GM19395 (cell line): Measurements from ENCODE around the gene PRKCI.
"Not testable (repeated sequence)": the region's sequence is repeated elsewhere in the genome, so short reads cannot be mapped to it uniquely, and the experiment has no call there.

Source experiments
- ATAC-seq: cut with Tn5 transposase; IDR thresholded peaks from one replicate; pipeline ENCODE4 v1.9.1; 2021; ENCODE audit warnings: mild to moderate bottlenecking, moderate library complexity; ENCODE audit not compliant: unreplicated experiment

Gene PRKCI

DNA sequence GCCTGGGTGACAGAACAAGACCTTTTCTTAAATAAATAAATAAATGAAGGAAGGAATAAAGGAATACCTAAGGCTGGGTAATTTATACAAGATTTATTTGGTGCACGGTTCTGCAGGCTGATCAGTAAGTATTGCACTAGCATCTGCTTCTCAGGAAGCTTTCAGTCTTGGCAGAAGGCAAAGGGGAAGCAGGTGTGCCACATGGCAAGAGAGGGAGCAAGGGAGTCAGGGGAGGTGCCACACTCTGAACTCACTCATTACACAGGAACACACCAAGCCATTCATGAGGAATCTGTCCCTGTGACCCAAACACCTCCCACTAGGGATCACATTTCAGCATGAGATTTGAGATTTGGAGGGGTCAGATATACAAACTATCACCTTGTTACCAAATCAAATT is 56.4 kb downstream of the PRKCI start:
- no peak for ATAC-seq

DNA sequence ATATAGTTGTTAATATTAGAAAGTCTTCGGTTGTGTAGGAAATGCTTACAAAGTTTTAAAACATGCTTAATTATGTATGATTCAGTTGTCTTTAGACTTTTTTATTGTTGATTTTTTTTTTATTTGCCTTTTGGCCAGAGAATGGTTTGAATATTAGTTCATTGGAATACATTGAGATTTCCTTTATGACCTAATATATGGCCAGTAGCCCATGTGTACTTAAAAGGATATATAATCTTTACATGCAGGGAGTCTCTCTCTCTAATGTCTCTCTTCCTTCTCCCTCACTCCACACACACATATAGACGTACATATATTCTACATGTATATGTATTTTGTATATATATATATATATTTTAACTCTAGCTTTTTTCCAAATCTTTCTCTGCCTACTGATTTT is 68.0 kb downstream of the PRKCI start:
- no peak for ATAC-seq

DNA sequence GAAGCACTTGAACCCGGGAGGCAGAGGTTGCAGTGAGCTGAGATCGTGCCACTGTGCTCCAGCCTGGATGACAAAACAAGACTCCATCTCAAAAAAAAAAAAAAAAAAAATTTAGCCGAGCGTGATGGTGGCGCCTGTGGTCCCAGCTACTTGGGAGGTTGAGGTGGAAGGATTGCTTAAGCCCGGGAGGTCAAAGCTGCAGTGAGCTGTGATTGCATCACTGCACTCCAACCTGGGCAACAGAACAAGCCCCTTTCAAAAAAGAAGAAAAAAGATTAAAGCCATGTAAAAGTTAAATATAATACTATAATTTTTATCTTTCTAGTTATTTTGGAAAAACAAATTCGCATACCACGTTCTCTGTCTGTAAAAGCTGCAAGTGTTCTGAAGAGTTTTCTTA is 73.4 kb downstream of the PRKCI start:
- ATAC-seq = no peak

DNA sequence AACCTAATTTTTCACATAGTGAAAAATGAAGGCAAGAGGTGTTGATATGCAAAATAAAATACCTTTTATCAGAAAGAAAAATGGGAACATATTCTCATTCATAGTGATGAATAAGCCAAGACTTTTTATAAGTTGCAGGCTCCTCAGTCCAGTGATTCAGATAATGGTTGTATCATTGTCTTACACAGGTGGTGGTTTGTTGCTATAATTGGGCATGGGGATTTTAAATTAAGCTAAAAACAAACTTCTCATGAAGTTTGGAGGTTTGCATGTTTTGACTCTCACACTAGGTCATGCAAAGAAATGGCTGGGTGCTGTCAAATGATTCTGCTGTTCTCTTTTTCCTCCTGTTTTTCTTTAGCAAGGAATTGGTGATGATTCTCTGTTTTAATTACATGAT is 74.5 kb downstream of the PRKCI start:
- ATAC-seq = no peak

DNA sequence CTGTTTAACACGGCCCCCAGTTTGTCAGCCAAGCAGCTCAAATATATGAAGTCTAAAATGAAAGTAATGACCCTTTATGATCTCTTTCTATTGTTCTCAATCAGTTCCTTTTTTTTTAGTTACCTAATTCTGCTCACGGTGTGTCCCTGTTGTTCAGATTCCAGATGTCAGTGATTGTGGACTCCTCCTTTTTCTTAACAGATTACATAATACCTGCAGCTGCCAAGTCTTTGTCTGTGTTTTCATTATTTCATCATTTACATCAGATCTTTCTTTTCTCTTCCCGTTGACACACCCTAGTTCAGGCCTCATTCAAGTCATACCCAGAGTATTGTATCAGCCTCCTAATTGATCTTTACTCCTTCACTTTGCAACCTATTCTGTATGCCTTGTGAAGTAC is 79.2 kb downstream of the PRKCI start:
- no peak for ATAC-seq

DNA sequence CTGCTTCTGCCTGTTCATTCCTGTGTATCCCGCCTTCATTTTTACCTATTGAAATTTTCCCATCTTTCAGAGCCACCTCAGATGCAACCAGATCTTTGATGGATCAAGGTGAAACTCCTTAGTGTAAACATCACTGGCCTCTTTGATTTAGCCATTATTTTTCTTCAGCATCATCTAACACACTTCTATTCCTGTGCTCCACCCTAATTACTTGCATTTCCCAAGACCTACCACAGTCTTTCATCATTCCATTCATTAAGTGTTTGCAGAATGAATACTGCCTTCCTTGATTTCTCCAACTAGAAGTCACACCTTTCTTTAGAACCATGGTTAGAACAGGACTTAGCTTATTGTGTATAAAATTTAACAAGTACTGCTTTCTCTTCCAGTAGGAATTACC is 79.8 kb downstream of the PRKCI start:
- no peak for ATAC-seq

DNA sequence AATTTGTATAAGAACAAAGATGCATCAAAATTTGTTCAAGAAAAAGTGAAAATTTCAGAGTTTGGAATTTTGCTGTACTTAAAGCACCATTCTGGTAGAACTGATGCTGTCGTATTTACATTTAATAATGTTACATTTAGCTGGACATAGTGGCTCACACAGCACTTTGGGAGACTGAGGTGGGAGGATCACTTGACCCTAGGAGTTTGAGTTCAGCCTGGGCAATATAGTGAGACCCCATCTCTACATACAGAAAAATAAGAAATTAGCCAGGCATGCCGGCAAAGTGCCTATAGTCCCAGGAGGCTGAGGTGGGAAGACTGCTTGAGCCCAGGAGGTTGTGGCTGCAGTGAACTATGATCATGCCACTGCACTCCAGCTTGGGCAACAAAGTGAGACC is 83.8 kb downstream of the PRKCI start:
- no peak for ATAC-seq

DNA sequence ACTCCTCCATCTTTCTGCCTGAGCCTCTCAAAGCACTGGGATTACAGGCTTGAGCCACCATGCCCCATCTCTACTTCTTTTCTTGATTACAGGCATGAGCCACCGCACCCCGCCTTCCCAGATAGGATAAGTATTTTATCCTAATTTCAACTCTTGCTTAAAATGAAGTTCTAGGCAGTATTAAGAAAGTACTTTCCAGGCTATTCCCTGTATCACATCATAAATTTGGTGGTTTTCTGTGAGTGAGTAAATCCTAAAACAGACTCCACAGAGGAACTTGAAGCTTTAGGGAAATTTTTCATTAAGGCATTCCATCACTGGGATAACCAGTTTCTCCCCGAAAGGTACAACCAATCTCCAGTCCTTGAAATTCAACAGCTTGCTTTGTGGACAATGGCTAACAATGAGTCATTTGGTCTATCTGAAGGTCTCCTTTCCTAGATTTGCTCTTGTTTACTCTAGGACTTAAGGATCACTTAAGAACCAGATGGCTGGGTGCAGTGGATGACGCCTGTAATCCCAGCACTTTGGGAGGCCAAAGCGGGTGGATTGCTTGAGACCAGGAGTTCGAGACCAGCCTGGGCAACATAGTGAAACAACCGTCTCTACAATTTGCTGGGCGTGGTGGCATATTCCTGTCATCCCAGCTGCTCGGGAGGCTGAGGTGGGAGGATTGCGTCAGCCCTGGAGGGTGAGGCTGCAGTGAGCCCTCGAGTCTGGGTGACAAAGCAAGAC is 85.6 kb downstream of the PRKCI start:
- no peak for ATAC-seq

DNA sequence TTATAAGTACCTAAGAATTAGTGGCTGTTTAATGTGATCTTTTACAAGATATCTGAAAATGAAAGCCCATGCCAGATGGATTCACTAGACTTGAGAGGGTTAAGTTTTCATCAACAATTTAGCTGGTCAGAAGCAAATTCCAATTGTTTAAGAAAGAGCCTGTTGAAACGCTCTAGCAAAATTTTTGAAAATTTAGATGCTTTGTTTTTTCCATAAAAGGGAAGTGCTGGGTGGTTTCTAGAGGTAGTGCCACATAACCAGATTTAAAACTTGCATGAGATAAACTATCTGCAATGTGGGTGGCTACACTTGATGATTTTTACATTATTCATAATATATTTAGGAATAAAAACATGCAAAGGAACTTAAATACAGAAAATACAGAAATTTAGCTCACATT is 86.8 kb downstream of the PRKCI start:
- ATAC-seq = no peak

DNA sequence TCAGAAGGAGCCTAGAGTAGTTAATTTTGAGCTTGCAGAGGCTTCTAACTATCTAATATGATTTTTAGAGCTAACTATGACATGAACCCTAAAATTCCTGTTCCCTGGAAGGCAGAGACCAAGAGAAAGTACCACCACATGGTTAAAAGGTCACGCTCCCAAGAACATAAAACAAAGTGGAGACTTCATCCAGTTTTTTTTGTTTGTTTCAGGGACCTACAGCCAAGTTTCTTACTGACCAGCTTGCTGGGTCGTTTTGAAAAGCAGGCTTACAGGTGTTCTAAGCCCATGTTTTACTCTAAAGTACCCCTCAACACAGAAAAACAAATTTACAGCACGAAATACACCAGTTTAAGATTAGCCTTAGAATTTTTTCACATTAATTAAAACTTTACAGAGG is 95.7 kb downstream of the PRKCI start:
- ATAC-seq = no peak

DNA sequence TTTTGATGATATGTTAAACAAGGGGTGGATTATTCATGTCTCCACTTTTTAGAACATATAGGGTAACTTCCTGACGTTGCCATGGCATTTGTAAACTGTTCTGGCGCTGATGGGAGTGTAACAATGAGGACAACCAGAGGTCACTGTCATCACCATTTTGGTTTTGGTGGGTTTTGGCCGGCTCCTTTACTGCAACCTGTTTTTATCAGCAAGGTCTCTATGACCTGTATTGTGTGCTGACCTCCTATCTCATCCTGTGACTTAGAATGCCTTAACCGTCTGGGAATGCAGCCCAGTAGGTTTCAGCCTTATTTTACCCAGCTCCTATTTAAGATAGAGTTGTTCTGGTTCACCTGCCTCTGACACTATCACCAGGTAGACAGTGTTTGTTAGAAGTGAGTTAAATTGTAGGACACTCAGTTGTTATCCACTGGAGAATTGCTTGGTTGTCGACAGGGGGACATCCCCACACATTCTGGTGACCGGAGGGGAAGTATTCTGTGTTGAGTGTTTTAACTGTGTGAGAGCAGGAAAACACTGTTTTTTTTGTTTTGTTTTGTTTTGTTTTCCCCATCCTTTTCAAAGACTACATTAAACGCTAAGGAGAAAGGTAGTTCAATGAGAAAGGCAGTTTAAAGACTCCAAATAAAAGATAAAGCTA is 98.4 kb downstream of the PRKCI start:
- ATAC-seq = no peak

DNA sequence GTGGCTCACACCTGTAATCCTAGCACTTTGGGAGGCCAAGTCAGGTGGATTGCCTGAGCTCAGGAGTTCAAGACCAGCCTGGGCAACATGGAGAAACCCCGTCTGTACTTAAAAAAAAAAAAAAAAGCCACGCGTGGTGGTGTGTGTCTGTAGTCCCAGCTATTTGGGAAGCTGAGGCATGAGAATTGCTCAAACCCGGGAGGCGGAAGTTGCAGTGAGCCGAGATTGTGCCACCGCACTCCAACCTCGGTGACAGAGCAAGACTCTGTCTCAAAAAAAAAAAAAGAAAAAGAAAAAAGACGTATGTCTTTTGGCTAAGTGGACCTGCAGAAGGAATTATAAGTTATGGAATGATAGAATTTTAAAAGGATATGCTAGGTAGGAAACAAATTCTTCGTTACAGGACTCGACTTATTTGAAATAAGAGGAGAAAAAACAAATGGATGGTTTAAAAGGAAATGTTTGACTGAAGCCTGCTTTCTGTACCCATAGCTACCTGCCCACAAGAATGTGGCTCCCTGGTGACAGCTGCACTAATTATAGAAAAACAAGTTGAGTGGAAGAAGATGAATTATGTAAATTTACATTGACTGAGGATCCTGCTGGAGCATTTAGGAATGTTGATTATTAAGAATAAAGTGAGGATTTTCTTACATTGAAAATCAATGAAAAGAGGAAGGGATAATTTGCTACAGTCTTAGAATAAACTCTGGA is 99.3 kb downstream of the PRKCI start:
- no peak for ATAC-seq

DNA sequence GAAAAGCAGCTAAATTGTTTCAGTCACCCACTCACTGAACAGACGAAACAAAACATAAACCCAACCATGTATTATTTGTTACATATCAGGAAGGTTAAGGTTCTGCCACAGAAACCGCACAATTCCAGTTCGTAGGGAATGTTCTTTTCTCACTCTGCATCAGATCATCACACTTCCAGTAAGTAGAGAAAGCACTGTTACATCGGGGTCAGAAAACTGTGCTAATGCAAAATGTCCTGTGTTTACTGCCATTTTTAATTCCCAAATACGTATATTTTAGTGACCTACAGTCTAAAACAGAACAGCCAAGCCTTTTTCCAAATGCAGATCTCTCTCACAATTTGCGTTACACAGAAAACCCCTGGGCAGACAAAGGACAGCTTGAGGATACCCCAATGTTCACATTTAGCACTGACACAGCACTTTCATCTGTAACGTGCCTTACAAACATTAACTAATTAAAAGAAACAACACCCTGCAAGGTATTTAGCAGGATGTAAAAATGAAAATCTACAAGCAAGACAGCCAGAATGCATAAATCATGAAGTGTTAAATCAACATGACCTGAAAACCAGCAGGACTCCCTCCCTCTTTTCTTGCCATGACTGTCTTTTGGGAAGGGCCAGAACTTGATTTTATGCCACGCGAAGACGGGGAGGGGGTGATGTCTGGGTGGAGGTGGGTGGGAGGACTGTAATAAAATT is 100.5 kb downstream of the PRKCI start:
- ATAC-seq = no peak

DNA sequence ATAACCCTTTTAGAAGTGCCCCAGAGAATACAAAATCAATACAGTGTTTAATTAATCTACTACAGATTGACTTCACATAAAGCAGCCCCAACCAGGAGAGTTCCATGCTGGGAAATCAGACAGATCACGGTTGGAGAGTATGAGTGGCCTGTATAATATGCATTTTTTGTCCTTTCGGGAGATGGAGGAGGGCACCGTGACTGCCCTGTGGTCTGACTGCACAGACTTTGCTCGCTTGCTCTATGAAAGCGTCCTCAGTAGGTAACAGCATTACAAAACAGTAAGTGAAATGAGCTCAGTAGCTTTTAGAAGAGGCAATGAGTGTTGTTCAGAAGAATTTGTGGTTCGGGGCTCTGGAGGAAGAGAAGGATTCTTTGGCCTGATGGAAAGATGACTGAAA is 101.1 kb downstream of the PRKCI start:
- ATAC-seq = no peak

DNA sequence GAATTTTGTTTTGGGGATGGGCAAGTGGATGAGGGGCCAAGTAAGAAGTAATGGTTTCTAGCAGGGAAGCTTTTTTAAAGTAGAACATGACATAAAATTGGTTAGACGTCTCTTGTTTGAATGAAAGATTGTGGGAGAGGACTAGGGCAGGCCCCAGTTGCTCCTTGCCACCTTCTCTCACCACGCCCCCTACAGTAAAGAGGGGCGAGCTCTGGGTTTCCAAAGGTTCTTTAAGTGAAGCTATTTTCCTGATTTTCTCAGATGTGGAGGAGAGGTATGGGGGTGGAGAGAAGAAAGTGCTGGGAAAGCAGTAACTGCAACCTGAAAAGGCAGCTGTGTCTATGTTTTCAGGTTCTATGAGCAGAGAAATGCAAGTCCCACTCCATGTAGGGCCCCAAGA is 102.7 kb downstream of the PRKCI start:
- no peak for ATAC-seq

DNA sequence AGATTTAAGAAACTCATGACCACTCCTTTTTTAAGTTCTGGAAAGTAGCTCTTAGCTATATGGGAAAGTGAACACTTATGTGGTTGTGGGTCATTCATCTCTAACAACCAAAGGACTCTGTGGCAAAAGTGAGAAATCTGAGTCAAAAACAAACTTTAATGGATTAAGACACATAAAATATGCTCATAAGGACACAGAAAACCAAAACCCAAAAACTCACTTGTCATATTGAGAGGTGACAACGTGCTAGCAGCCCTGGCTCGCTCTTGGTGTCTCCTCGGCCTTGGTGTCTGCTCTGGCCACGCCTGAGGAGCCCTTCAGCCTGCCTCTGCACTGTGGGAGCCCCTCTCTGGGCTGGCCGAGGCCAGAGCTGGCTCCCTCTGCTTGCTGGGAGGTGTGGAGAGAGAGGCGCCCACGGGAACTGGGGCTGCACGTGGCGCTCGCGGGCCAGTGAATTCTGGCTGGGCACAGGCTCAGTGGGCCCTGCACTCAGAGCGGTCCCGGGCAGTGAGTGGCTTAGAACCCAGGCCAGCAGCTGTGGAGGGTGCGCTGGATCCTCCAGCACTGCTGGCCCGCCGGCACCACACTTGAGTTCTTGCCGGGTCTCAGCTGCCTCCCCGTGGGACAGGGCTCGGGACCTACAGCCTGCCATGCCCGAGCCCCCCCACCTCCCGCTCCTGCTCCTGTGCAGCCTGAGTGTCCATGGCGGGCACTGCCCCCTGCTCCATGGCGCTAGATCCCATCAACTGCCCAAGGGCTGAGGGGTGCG is 105.0 kb downstream of the PRKCI start:
- no peak for ATAC-seq

DNA sequence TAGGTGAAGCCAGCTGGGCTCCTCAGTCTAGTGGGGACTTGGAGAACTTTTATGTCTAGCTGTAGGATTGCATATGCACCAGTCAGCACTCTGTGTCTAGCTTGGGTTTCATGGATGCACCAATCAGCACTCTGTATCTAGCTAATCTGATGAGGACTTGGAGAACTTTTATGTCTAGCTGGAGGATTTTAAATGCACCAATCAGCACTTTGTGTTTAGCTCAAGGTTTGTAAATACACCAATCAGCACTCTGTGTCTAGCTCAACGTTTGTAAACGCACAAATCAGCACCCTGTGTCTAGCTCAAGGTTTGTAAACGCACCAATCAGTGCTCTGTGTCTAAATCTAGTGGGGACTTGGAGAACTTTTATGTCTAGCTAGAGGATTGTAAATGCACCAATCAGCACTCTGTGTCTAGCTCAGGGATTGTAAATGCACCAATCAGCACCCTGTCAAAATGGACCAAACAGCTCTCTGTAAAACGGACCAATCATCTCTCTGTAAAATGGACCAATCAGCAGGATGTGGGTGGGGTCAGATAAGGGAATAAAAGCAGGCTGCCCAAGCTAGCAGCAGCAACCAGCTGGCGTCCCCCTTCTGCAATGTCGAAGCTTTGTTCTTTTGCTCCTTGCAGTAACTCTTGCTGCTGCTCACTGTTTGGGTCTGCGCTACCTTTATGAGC is 105.8 kb downstream of the PRKCI start:
- not testable (repeated sequence) for ATAC-seq

DNA sequence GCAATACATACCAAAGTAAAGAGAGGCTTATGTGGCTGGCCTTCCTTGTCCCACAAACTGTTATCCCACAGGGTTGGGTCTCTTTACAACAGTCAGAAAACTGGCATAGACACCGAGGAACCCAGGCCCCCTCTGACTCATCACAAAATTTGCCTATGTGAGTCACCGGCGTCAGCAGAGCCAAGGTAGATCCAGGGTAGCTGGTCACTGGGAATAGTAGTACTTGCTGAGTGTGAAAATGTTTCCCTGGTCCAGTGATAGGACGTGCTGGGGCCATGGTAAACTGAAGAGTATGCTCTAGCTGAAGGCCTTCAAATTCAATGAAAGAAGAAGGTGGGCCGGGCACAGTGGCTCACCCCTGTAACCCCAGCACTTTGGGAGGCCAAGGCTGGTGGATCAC is 108.1 kb downstream of the PRKCI start:
- no peak for ATAC-seq

DNA sequence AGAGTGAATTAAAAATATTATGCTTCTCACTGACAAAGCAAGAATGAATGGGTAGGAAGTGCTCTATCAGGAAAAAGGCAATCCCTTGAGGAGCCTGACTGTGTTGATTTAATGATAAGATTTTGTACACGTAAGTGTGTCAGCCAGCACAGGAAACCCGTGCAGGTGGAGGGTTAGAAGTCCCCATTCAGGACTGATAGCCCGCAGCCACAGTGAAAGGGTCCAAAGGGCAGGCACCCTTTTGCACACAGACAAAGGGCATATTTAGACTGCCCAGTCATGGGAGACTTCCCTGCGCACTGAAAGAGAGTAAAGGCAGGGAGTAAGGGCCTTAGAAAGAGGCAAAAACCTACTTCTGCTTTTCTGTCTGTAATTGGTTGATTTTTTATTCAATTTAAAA is 108.9 kb downstream of the PRKCI start:
- ATAC-seq = no peak

DNA sequence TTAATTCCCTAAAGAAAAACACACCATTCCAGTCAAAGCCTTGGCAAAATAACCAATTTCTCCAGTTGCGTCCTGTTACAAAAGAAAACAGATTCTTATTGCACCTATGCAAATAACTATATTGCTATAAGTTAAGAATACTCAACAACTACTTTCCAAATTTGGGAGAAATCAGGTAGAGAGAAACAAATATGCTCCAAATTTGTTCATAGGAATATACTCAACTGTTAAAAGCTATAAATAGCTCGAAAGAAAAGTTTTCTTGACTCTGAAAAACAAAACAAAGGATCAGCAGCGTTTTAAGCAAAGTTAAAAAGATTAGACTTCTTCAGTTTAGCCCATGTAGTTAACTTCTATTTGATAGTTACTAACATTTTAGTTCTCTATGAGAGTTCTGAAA is 115.2 kb downstream of the PRKCI start:
- ATAC-seq = no peak
